ENCODE measurements around the gene CEP162.
"Not testable (repeated sequence)": the region's sequence is repeated elsewhere in the genome, so short reads cannot be mapped to it uniquely, and the experiment has no call there.

The CEP162 gene

GRCh38 chr6:84137989-84138575 is 89.4 kb downstream of the CEP162 start:
- no peak for DNase-seq

- no peak for DNase-seq
These were observed 90.4 kb downstream of the CEP162 start for GRCh38 chr6:84137051-84137375.

GRCh38 chr6:84136364-84137050 is 90.9 kb downstream of the CEP162 start:
- no peak for DNase-seq

DNA sequence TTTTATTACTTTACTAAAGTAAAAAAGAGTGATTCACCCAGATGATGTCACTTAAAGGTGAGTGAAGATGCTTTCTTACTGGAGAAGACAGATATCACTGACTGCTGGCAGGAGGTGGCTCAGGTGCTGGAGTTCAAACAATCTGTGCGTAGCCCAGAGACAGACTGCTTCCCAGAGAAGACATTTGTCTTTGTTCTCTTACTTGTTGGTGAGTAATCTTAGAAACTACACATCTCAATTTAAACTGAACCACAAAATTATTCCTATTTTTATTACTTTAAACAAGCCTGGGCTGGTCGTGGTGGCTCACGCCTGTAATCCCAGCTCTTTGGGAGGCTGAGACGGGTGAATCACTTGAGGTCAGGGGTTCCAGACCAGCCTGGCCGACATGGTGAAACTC is 92.2 kb downstream of the CEP162 start:
- no peak for DNase-seq

DNA sequence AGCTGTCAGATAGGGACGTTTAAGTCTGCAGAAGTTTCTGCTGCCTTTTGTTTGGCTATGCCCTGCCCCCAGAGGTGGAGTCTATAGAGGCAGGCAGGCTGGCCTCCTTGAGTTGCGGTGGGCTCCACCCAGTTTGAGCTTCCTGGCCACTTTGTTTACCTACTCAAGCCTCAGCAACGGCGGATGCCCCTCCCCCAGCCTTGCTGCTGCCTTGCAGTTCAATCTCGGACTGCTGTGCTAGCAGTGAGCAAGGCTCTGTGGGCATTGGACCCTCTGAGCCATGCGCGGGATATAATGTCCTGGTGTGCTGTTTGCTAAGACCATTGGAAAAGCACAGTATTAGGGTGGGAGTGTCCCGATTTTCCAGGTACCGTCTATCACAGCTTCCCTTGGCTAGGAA is 94.1 kb downstream of the CEP162 start:
- not testable (repeated sequence) for DNase-seq

- not testable (repeated sequence) for DNase-seq
These were observed 97.9 kb downstream of the CEP162 start for GRCh38 chr6:84129588-84129987.

DNA sequence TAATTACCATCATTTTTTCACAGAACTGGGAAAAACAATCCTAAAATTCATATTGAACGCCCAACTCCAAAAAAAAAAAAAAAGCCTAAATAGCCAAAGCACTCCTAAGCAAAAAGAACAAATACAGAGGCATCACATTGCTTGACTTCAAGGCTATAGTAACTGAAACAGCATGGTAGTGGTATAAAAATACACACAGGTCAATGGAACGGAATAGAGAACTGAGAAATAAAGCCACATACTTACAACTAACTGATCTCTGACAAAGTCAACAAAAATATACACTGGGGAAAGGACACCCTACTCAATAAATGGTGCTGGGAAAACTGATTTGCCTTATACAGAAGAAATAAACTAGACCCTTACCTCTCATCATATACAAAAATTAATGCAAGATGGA is 104.3 kb downstream of the CEP162 start:
- DNase-seq, result no peak

- DNase-seq, result no peak
These were observed 108.2 kb downstream of the CEP162 start for GRCh38 chr6:84119277-84119676.

GRCh38 chr6:84118191-84118590 is 109.3 kb downstream of the CEP162 start:
- DNase-seq, result no peak

DNA sequence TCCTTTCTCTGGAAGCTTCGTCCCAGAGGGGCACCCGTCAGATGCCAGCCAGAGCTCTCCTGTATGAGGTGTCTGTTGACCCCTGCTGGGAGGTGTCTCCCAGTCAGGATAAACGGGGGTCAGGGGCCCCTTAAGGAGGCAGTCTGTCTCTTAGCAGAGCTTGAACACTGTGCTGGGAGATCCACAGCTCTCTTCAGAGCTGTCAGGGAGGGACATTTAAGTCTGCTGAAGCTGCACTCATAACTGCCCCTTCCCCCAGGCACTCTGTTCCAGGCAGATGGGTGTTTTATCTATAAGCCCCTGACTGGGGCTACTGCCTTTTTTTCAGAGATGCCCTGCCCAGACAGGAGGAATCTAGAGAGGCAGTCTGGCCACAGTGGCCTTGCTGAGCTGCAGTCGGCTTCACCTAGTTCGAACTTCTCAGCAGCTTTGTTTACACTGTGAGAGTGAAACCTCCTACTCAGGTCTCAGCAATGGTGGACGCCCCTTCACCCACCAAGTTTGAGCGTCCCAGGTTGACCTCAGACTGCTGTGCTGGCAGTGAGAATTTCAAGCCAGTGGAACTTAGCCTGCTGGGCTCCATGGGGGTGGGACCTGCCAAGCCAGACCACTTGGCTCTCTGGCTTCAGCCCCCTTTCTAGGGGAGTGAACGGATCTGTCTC is 112.4 kb downstream of the CEP162 start:
- not testable (repeated sequence) for DNase-seq

DNA sequence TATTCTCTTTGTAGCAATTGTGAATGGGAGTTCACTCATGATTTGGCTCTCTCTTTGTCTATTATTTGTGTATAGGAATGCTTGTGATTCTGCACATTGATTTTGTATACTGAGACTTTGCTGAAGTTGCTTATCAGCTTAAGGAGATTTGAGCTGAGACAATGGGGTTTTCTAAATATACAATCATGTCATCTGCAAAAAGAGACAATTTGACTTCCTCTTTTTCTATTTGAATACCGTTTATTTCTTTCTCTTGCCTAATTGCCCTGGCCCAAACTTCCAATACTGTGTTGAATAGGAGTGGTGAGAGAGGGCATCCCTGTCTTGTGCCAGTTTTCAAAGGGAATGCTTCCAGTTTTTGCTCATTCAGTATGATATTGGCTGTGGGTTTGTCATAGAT is 116.1 kb downstream of the CEP162 start:
- DNase-seq, result not testable (repeated sequence)

DNA sequence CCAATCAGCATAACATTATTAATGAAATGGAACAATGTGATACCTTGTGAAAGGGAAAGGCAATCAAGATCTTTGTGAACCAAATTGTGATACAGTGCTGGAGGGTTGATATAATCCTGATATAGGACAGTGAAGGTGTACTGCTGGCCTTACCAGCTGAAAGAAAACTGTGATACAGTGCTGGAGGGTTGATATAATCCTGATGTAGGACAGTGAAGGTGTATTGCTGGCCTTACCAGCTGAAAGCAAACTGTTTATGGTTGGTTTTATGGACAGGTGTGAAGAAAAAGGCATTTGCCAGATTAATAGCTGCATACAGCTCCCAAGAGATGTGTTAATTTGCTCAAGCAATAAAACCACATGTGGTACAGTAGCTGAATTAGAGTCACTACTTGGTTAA is 119.9 kb downstream of the CEP162 start:
- no peak for DNase-seq

- not testable (repeated sequence) for DNase-seq
These were observed 122.1 kb downstream of the CEP162 start for GRCh38 chr6:84105215-84105924.

- no peak for DNase-seq
These were observed 124.4 kb downstream of the CEP162 start for GRCh38 chr6:84103029-84103428.

GRCh38 chr6:84095156-84095555 is 132.3 kb downstream of the CEP162 start:
- no peak for DNase-seq

DNA sequence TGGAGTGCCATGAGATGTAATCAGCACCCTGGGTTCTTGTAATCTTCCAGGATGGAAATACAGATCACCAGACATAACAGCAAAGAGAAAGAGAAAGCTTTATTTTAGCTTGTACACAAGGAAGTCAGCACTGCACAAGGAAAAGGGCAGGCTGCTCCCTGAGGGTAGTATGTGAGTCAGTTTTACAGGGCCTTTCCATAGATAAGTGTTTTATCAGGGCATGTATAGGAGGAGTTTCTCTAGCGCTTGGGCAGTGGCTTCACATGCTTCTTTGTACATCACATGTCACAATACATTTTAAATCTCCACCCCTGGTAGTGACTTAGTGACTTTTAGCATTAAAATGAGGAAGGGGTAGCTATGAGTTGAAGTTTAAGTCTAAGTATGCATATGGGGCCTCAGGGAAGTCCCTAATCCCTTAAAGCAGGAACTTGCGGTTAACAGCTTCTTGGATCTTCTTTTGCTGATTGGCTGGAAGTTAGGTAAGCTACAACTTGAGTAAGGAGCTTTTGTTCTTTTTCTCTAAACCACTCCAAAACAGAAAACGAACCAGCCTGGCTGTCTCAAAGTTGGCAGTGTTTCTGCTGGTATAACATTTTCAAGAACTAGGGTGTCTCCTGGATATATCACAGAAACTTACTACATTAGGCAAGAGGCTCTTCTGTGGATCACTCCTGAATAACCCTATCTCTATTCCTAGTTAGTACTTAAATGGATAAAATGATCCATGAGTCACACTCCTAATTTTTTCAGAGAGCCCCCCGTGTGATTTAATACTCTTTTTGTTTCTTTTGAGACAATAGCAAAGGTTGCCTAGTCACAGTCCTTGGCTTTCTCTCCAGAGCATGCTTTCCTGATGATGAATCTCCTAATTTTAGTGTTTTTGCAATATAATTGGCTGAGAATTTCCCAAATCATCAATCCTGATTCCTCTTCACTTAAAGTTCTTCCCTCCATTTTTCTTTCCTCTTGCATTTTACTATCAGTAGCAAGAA is 133.7 kb downstream of the CEP162 start:
- DNase-seq, result no peak

DNA sequence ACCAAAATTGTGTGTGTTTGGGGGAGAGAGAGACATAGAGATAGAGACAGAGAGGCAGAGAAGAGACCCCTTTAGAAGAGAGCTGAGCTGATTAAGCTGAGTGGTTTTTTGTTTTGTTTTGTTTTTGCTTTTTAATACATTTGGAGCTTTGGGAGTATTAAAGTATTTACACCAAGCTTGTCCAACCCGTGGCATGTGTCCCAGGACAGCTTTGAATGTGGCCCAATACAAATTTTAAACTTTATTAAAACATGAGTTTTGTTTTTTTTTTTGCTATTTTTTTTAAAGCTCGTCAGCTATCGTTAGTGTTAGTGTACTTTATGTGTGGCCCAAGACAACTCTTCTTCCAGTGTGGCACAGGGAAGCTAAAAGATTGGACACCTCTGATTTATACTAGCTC is 137.9 kb downstream of the CEP162 start:
- no peak for DNase-seq

GRCh38 chr6:84089081-84089480 is 138.4 kb downstream of the CEP162 start:
- DNase-seq, result no peak

GRCh38 chr6:84086545-84087429 is 140.7 kb downstream of the CEP162 start:
- no peak for DNase-seq

GRCh38 chr6:84086056-84086455 is 141.4 kb downstream of the CEP162 start:
- DNase-seq, result no peak

DNA sequence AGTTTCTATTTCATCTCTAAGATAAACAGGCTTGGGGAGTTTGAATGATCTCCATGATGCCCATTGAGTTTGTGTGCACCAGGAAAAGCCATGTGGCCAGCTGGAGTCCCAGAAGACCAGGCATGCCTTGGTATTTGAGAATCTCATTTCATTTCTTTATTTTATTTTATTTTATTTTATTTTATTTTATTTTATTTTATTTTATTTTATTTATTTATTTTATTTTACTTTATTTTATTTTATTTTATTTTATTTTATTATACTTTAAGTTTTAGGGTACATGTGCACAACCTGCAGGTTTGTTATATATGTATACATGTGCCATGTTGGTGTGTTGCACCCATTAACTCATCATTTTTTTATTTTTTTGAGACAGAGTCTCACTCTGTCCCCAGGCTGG is 142.7 kb downstream of the CEP162 start:
- DNase-seq, result not testable (repeated sequence)
